ENCODE data around the gene ZNF215. TPM values are rescaled to one million over a fixed set of nuclear protein-coding genes. Genes with fewer than 3 reads are reported as not detected.
"Not testable (repeated sequence)": the region's sequence is repeated elsewhere in the genome, so short reads cannot be mapped to it uniquely, and the experiment has no call there.

The ZNF215 gene
- total RNA-seq, 4 donors from 2014 or later: 0.36 to 2.9 (median 1.7) TPM

DNA sequence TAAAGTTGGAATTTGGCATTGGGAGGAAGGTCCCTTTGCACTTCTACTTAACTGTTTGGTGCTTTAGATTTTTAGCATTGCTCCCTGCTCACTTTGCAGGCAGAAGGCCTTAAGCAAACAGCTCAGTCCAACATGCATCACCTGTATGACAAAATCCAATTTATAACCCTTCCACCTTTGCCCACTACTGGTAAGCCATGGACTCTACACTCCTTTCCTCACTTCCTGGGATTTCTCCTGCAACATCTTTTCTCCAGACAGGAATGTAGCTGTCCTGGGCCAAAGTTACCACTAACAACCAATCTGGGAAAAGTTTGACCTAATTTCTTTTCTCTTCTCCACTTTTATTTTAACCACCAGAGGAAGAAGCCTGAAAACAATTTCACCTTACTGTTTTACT is 32.1 kb upstream of the ZNF215 start:
- DNase-seq (ENCODE audit: low spot score) (no peak), ATAC-seq (ENCODE audit: low FRiP score) (no peak)
- TF ChIP-seq, protein P1, sequence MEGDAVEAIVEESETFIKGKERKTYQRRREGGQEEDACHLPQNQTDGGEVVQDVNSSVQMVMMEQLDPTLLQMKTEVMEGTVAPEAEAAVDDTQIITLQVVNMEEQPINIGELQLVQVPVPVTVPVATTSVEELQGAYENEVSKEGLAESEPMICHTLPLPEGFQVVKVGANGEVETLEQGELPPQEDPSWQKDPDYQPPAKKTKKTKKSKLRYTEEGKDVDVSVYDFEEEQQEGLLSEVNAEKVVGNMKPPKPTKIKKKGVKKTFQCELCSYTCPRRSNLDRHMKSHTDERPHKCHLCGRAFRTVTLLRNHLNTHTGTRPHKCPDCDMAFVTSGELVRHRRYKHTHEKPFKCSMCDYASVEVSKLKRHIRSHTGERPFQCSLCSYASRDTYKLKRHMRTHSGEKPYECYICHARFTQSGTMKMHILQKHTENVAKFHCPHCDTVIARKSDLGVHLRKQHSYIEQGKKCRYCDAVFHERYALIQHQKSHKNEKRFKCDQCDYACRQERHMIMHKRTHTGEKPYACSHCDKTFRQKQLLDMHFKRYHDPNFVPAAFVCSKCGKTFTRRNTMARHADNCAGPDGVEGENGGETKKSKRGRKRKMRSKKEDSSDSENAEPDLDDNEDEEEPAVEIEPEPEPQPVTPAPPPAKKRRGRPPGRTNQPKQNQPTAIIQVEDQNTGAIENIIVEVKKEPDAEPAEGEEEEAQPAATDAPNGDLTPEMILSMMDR (IDR thresholded peaks at IDR 0.05): no peak

GRCh38 chr11:6895010-6895409 is 31.2 kb upstream of the ZNF215 start:
- ATAC-seq (ENCODE audit: low FRiP score) (no peak), DNase-seq (ENCODE audit: low spot score) (no peak)
- TF ChIP-seq, protein P1 (IDR thresholded peaks at IDR 0.05): no peak

DNA sequence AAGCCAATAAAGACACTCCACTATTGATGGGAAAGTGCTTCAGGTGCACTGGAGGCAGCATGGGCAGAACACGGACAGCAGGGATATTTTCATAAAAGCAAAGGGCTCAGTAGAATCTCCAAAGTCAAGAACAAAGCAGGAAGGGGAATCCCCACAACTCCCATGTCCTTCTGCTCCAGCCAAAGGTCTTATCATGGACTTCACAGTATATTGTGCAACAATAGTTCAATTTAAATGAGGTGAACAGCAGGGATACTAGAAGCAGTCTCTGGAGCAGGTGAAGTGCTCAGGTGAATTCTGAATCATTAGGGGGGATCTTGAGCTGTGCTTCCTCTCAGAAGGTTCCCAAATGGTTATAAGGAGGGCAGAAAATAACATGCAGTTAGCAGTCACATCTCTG is 27.3 kb upstream of the ZNF215 start:
- DNase-seq (ENCODE audit: low spot score) (no peak), ATAC-seq (ENCODE audit: low FRiP score) (no peak)
- TF ChIP-seq, protein P1 (IDR thresholded peaks at IDR 0.05): no peak

DNA sequence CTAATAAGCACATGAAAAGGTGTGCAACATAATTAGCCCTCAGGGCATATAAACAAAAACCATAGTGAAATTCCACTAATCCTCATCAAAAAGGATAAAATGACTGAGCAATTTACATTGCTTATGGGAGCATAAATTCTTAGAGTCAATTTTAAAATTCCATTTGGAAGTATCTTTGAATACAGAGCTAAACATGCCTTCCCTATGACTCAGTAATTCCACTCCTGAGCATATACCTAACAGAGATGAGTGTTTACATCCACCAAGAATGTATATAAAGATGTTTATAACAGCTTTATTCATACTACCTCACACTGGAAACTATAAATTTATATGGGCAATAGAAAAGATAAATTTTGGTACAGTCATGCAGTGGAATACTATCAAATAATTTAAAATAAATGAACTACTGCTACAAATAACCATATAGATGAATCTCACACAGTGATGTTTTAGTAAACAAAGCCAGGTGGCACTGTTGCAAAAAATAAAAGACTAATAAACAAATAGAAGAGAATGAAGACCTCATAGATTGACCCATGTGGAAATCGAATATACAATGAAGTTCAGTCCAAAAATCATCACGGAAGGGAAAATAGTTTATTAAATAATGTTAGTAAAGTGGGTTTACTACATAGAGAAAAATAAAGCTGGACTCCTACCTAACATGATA is 25.8 kb upstream of the ZNF215 start:
- TF ChIP-seq, protein P1 (IDR thresholded peaks at IDR 0.05): no peak
- ATAC-seq (ENCODE audit: low FRiP score) (no peak), DNase-seq (ENCODE audit: low spot score) (no peak)

DNA sequence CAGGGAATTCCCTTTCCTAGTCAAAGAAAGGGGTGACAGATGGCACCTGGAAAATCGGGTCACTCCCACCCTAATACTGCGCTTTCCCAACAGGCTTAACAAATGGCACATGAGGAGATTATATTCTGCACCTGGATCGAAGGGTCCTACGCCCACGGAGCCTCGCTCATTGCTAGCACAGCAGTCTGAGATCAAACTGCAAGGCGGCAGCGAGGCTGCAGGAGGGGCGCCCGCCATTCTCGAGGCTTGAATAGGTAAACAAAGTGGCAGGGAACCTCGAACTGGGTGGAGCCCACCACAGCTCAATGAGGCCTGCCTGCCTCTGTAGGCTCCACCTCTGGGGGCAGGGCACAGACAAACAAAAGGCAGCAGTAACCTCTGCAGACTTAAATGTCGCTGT is 21.4 kb upstream of the ZNF215 start:
- not testable (repeated sequence) for DNase-seq (ENCODE audit: low spot score); ATAC-seq (ENCODE audit: low FRiP score)

DNA sequence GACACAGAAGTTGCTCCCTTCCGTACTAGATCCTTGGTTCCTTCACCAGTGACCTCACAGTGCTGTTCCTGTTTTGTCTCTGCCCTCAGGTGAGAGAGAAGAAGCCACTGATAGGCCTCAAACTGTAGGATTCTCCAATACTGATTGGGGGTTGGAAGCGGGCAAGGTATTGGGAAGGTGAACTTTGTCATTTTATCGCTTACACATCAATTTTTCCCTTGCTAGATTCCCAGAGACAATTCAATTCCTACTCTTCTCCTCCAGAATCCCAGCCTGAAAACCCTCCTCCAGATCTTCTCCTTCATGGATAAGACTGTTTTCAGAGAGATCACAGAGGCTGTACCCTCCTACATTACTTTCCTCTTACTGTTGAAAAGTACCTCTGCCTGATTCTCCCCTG is 14.8 kb upstream of the ZNF215 start:
- TF ChIP-seq, protein P1 (IDR thresholded peaks at IDR 0.05): no peak
- DNase-seq (ENCODE audit: low spot score): no peak
- no peak for ATAC-seq (ENCODE audit: low FRiP score)

- peak; percentile 75 for ATAC-seq (ENCODE audit: low FRiP score)
- DNase-seq (ENCODE audit: low spot score): no peak
- TF ChIP-seq, protein P1 (IDR thresholded peaks at IDR 0.05): no peak
Observed at GRCh38 chr11:6911948-6912347, 14.3 kb upstream of the ZNF215 start.
